NOMO-1 (cell line): ENCODE measurements around the gene CACNG8.
"Not testable (repeated sequence)": the region's sequence is repeated elsewhere in the genome, so short reads cannot be mapped to it uniquely, and the experiment has no call there.

Experiments
- DNase-seq, 2 experiments: peaks; one replicate each; lab custom pipeline; 2025; ENCODE audit not compliant: unreplicated experiment in 2 of 2; lab: John Stamatoyannopoulos, UW

The CACNG8 gene

GRCh38 chr19:54029930-54030490 lies 67.3 kb downstream of the CACNG8 start:
- DNase-seq: peak in 1 of 2 experiments; percentile 29

GRCh38 chr19:54030895-54031586 lies 68.3 kb downstream of the CACNG8 start:
- DNase-seq: peak; percentile 22 to 49

GRCh38 chr19:54035215-54036178 lies 72.8 kb downstream of the CACNG8 start:
- DNase-seq: no peak

- DNase-seq: not testable (repeated sequence)
Measured at GRCh38 chr19:54036542-54036941, 73.8 kb downstream of the CACNG8 start.
